Astrocyte (in vitro differentiated cells and primary cell): ENCODE data around the gene CDKN2B.

ENCODE experiments used
- EZH2 ChIP-seq: IDR thresholded peaks from 2 replicates; pipeline ENCODE4 v1.6.1; 2012; ENCODE audit warnings: mild to moderate bottlenecking, low read length, inconsistent platforms; ENCODE audit not compliant: insufficient read depth
- TF ChIP-seq, protein P1 (sequence below): IDR thresholded peaks from 2 replicates; pipeline ENCODE4 v1.5.1; 2011; ENCODE audit warnings: low read depth, mild to moderate bottlenecking, inconsistent platforms, low read length, moderate library complexity; ENCODE audit not compliant: insufficient read depth

DNA sequence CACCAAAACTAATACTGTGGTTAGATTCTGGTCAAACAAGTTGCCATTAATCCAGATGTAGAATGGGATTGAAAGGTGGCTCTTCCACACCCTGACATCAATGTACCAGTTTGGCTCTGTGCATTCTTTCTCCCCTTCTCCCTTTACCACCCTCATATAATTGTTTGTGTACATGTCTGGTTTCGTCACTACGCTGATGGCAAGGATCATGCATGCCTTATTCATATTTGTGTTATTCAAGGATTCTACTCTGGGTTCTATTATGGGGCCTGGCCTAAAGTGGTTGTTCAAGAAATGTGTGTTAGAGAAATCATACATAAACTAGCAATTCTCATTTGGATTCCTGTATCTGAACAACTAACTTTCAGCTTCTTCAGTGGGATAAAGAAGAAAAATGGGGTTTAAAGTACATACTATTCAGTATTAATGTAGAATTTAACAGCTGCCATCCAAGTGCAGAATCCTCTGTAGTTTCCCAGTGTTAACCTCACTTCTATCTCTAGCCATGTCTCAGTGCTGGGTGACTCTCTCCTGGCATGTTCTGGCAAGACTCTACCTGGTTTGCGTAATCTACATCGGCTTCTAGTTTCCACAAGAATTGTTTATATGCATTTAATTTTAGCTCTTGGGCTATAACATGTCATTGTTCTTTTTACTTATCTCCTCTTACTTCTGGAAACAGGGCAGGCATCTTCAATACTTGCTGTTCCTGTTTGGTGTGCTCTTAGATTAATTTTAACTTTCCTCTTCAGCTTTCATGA lies 27.9 kb upstream of the CDKN2B start:
- TF ChIP-seq, protein P1, sequence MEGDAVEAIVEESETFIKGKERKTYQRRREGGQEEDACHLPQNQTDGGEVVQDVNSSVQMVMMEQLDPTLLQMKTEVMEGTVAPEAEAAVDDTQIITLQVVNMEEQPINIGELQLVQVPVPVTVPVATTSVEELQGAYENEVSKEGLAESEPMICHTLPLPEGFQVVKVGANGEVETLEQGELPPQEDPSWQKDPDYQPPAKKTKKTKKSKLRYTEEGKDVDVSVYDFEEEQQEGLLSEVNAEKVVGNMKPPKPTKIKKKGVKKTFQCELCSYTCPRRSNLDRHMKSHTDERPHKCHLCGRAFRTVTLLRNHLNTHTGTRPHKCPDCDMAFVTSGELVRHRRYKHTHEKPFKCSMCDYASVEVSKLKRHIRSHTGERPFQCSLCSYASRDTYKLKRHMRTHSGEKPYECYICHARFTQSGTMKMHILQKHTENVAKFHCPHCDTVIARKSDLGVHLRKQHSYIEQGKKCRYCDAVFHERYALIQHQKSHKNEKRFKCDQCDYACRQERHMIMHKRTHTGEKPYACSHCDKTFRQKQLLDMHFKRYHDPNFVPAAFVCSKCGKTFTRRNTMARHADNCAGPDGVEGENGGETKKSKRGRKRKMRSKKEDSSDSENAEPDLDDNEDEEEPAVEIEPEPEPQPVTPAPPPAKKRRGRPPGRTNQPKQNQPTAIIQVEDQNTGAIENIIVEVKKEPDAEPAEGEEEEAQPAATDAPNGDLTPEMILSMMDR, result no peak
- TF ChIP-seq EZH2, result no peak
